Skin epidermis (tissue), 12 donors: Measurements from ENCODE around the gene EFCAB7.
"Not testable (repeated sequence)": the region's sequence is repeated elsewhere in the genome, so short reads cannot be mapped to it uniquely, and the experiment has no call there.

Experiments used
- H3K27ac ChIP-seq, 21 experiments: fragments of 200-600 bp; sonication (generic) in 11 of 21; one replicate each; pipeline ENCODE4 v1.5.0; 2020; ENCODE audit warnings: mild to moderate bottlenecking in 3 of 21, inconsistent platforms in 2 of 21, moderate library complexity in 2 of 21
- H3K4me3 ChIP-seq, 7 experiments: fragments of 200-600 bp; sonication (generic) in 2 of 7; one replicate each; pipeline ENCODE4 v1.5.0; 2020; ENCODE audit warnings: inconsistent platforms in 2 of 7, mild to moderate bottlenecking in 2 of 7, moderate library complexity in 1 of 7

EFCAB7 gene

GRCh38 chr1:63547621-63548294 lies 24.4 kb downstream of the EFCAB7 start:
- H3K27ac ChIP-seq = peak overlapping the region in 12 of 21 experiments; percentile 3 to 70 (median 31)

DNA sequence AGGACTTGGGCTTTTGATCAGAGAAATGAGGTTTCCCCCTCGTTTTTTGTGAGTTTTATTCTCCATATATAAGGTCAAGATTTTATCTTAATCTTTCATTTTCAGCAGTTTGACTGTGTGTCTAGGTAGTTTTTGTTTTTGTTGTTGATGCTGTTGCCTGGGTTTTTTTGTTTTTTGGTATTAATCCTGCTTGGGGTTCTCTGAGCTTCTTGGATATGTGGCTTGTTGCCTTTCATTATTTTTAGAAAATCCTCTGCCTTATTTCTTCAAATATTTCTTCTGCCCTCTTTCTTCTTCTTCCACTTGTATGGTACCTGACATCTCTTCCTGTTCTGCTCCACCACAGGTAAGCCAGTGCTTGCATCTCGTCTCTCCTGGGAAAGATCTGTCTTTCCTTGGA lies 25.0 kb downstream of the EFCAB7 start:
- Histone ChIP-seq H3K4me3 (no peak overlapping the region), H3K27ac (peak overlapping the region in 12 of 21 experiments; percentile 3 to 70 (median 31))

More at GRCh38 chr1:63547621-63548294, 24.4 kb downstream of the EFCAB7 start:
- H3K4me3 ChIP-seq = no peak overlapping the region

- no peak overlapping the region for H3K4me3 ChIP-seq
Observed at GRCh38 chr1:63548877-63549276, 25.6 kb downstream of the EFCAB7 start.

DNA sequence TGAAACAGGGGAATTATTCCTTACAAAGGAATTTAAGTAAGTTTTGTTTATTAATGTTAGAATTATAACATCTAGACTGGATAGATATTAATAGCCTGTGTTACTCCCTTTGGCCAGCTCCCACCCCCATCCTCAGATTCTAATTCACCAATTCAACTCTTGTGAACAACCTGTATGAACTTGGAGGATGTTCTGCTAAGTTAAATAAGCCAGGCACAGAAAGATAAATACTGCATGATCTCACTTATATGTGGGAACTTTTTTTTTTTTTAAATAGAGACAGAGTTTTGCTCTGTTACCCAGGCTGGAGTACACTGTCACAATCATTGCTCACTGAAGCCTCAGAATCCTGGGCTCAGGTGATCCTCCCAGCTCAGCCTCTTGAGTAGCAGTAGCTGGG lies 32.2 kb downstream of the EFCAB7 start:
- no peak overlapping the region for H3K4me3 ChIP-seq
- H3K27ac ChIP-seq = no peak overlapping the region

More at GRCh38 chr1:63548877-63549276, 25.6 kb downstream of the EFCAB7 start:
- peak overlapping the region in 2 of 21 experiments; percentile 3 to 47 for H3K27ac ChIP-seq

DNA sequence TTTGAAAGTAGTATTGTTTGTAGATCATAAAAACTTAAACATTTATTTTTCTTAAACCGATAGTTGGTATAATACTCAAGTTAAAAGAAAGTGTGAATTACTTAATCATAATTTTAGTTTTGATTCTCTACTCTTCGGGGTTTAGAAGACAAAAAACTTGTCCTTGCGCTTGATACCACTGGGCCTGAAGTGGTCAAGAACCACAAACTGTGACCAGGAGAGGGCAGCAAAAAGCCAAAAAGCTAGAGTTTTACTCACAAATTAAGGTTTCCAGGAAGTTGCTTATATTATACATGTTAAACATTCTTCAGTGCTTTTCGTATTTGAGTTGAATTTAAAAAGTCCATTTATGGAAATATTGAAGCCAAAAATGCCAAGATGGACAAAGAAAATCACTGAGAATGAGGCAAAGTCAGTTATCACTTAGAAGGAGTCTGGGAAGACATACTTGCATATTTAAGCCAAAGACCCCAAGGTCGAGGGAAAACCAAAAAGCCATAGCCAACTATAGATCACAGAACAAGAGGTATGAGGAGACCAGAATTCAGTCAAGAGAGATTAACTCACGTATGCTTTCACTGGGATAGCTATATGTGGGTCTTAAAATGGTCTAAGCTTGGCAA lies 34.2 kb downstream of the EFCAB7 start:
- Histone ChIP-seq H3K27ac (no peak overlapping the region), H3K4me3 (no peak overlapping the region)

GRCh38 chr1:63559357-63559756 lies 36.0 kb downstream of the EFCAB7 start:
- no peak overlapping the region for H3K4me3 ChIP-seq
- no peak overlapping the region for H3K27ac ChIP-seq

DNA sequence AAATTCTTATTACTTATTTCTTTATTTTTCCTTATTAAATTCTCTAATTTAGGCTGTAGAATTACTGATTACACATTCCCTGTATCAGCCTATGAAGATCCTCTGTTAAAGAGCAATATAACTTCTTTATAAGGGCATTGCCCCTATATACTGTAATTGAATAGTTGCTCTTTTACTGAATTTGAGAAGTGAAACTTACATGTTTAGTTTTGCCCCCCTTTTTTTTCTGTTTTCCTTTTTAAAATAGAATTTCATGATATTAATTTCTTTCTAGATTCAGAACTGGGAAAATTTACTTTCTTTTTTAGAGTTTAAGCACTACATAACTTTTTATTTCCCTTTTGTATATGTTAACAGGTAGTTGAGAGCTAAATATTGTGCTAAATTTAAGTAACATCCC lies 40.4 kb downstream of the EFCAB7 start:
- no peak overlapping the region for H3K4me3 ChIP-seq
- no peak overlapping the region for H3K27ac ChIP-seq

DNA sequence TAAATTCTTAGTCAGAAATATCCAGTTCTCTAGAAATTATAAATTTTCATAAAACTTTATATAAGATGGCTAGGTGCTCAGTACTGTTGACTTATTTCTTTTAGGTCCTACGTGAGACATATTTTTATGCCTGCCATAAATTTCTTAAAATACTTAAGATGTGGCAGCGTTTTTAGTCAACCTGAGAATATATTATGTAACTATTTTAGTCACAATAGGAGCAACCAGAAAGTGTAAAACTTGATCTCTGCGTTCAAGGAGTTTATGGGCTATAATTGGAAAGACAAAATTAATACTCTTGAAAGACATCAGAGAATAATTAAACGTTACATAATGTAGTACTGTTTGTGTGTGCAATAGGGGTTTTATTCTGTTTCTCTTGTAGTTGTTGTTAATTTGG lies 45.7 kb downstream of the EFCAB7 start:
- Histone ChIP-seq H3K27ac (no peak overlapping the region), H3K4me3 (no peak overlapping the region)

- no peak overlapping the region for H3K27ac ChIP-seq
Observed at GRCh38 chr1:63569640-63570316, 46.5 kb downstream of the EFCAB7 start.

DNA sequence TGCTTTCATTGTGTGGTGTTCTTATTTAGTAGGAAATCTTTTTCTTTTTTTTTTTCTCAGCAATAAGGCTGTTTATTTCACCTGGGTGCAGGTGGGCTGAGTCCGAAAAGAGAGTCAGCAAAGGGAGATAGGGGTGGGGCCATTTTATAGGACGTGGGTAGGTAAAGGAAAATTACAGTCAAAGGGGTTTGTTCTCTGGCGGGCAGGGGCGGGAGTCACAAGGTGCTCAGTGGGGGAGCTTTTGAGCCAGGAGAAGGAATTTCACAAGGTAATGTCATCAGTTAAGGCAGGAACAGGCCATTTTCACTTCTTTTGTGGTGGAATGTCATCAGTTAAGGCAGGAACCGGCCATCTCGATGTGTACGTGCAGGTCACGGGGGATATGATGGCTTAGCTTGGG lies 49.4 kb downstream of the EFCAB7 start:
- H3K4me3 ChIP-seq, H3K27ac ChIP-seq: not testable (repeated sequence)

More at GRCh38 chr1:63569640-63570316, 46.5 kb downstream of the EFCAB7 start:
- no peak overlapping the region for H3K4me3 ChIP-seq

DNA sequence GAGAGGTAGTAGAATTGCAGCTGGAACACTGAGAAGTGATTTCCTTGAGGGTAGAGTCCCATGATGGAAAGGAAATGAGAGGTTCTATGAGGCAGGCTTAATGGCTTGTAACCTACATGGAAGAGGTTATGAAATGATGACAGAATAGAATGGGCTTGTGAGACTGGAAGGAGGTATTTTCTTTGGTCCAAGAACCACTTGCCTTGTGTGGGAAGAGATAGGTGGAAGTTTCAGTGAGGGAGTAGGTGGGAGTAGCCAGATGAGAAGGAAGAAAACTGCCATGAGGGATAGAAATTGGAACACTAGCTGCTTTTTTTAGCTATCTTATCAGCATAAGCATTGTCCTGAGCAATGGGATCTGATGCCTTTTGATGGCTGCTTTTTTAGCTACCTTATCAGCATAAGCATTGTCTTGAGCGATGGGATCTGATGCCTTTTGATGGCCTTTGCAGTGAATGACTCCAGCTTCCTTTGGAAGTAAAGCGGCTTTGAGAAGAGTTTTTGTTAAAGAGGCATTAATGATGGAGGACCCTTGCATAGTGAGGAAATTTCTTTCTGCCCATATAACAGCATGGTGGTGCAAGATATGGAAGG lies 51.0 kb downstream of the EFCAB7 start:
- H3K27ac ChIP-seq, H3K4me3 ChIP-seq: not testable (repeated sequence)

DNA sequence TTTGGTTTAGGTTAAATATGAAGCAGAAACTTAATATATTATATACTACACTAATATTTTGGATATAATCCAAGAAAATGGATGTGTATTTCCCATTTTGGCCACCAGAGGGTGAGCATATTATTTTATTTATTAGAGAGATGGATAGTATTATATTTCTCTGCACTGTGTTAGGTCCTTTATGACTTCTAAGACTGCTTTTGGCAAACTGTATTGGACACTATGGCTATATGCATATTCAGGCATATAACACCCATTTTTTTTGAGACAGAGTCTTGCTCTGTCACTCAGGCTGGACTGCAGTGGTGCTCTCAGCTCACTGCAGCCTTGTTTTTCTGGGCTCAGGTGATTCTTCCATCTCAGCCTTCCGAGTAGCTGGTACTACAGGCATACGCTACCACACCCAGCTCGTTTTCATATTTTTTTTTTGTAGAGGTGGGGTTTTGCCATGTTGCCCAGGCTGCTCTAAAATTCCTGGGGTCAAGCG lies 52.1 kb downstream of the EFCAB7 start:
- Histone ChIP-seq H3K4me3 (no peak overlapping the region), H3K27ac (no peak overlapping the region)

DNA sequence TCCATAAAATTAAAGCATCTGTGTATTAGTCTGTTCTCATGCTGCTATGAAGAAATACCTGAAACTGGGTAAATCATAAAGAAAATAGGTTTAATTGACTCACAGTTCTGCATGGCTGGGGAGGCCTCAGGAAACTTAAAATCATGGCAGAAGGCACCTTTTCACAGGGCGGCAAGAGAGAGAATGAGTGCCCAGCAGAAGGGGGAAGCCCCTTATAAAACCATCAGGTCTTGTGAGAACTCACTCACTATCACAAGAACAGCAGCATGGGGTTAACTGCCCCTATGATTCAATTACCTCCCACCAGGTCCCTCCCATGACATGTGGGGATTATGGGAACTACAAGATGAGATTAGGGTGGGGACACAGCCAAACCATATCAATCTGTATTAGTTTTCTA lies 63.0 kb downstream of the EFCAB7 start:
- not testable (repeated sequence) for H3K27ac ChIP-seq, H3K4me3 ChIP-seq

- H3K27ac ChIP-seq = peak overlapping the region in 2 of 21 experiments; percentile 7 to 37
- H3K4me3 ChIP-seq = no peak overlapping the region
Observed at GRCh38 chr1:63590166-63590560, 66.8 kb downstream of the EFCAB7 start.

DNA sequence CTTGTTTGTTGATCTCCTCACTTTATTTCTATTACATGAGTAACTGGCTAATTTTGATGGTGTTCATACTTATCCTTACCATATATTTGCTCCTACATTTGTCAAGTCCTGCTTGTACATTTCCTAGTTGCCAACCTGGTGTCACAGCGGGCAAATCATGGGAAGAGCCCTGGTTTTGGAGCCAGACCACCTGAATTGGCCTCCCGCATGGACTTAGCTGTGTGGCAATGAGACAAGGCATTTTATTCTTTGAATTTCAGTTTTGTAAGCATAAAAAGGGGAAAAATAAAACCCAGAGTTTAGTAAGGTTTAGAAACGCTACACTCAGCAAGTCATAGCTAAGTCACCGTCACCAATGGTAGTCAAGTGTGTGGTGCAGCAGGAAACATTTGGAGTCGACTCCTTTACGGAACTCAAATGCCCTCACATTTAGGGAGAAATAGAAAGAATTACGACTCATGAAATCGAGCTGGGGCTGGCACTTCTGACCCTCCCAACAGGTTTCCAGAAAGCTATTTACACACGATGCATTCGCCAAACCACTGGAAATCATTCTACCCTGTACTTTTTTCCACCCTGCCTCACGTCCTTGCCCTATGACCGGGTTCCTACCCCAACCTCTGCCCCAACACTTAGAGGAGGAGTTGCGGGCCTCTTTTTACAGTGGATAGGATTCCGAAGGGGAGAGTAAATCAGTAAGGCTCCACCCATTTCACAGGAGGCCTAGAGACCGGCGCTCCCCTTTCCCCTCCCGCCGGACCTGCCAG lies 69.4 kb downstream of the EFCAB7 start:
- H3K27ac ChIP-seq = peak overlapping the region; percentile 48 to 97 (median 91)
- H3K4me3 ChIP-seq = peak overlapping the region; percentile 61 to 91 (median 77)

DNA sequence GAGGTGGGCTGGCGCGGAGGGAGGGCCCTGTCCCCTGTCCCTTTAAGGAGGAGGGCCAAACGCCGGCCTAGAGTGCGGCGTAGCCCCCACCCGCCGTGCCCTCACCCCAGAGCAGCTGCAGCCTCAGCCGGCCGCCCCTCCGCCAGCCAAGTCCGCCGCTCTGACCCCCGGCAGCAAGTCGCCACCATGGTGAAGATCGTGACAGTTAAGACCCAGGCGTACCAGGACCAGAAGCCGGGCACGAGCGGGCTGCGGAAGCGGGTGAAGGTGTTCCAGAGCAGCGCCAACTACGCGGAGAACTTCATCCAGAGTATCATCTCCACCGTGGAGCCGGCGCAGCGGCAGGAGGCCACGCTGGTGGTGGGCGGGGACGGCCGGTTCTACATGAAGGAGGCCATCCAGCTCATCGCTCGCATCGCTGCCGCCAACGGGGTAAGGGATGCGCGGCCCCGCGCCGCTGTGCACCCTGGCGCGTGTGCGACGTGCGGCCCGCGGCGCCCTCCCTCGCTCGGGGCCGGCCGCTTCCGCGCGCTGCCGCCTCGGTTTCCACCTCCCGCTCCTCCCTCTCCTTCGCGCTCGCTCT lies 70.1 kb downstream of the EFCAB7 start, which contains the start of gene PGM1:
PGM1 (plus strand) TSS at position 109 of the 583 bp plus-strand sequence; CDS start at position 187, 78 bp downstream.
- H3K27ac ChIP-seq = peak within 1 kb of the TSS; percentile 48 to 97 (median 91)

GRCh38 chr1:63593886-63594605 lies 70.7 kb downstream of the EFCAB7 start:
- peak overlapping the region; percentile 48 to 97 (median 91) for H3K27ac ChIP-seq
- peak overlapping the region; percentile 61 to 91 (median 77) for H3K4me3 ChIP-seq

More for the DNA sequence above, 70.1 kb downstream of the EFCAB7 start, which contains the start of gene PGM1:
- peak within 1 kb of the TSS; percentile 61 to 91 (median 77) for H3K4me3 ChIP-seq

DNA sequence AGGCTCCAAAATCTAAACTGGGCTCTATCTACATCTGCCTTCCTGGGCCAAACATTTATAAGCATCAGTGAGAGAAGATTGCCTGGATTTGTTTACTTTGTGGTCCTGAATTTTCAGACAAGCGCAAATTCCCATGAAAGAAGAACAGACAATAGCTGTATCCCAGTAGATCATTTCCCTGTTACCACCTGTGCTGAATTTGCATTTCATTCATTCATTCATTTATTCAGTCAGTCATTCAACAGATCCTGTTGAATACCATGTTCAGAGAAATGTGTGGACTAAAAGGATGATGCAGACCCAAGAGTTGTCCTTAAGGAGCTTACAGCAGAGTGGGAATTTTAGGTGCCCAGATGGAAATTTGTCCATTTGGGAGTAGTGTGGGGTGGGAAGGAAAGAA lies 72.1 kb downstream of the EFCAB7 start:
- no peak overlapping the region for H3K4me3 ChIP-seq

More for the DNA sequence above, 72.1 kb downstream of the EFCAB7 start:
- no peak overlapping the region for H3K27ac ChIP-seq
